ENCODE measurements around the gene ALB. TPM values are rescaled to one million over a fixed set of nuclear protein-coding genes. Genes with fewer than 3 reads are reported as not detected.

Gene ALB
- total RNA-seq, 2 experiments from 2014 or later = not detected

DNA sequence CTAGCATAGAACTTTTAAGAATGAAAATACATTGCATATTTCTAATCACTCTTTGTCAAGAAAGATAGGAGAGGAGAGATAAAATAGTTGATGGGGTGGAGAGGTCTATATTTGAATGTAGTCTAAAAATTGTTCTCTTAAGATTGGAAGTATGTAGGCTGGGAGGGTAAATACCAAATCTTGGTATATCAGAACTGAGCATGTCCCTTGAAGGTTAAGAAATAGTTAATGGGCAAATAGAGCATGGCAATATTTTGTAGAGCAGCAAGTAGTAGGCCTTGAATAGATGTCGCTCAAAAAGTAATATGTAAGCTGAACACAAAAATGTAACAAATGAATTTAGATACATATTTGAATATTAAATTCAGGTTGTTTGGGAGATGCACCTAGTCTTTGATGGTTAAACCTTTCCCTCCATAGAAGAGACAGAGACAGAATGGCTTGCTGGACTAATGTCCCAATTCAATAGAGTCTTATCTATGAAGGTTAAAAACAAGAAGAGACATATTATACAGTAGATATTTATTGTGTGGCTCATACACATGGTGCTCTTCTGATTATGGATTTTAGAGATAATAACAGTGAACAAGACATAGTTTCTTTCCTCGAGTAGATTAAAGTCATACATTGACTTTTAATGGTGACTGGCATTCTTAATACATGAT is 12.5 kb downstream of the ALB start:
- Mint-ChIP-seq H3K4me1 (no peaks in the 10 kb centered on the region), H3K9me3 (no peaks in the 10 kb centered on the region), H3K4me3 (no peak overlapping the region), H3K27me3 (no peaks in the 10 kb centered on the region), H3K36me3 (no peaks in the 10 kb centered on the region), H3K27ac (no peak overlapping the region)
- DNase-seq = no peak

DNA sequence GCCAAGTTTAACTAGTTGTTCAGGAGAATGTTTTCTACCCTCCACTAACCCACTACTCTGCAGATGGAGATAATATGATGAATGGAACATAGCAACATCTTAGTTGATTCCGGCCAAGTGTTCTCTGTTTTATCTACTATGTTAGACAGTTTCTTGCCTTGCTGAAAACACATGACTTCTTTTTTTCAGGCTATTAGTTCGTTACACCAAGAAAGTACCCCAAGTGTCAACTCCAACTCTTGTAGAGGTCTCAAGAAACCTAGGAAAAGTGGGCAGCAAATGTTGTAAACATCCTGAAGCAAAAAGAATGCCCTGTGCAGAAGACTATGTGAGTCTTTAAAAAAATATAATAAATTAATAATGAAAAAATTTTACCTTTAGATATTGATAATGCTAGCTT is 13.3 kb downstream of the ALB start:
- Mint-ChIP-seq H3K4me1 (no peaks in the 10 kb centered on the region), H3K27me3 (no peaks in the 10 kb centered on the region), H3K9me3 (no peaks in the 10 kb centered on the region), H3K36me3 (no peaks in the 10 kb centered on the region), H3K27ac (no peak overlapping the region), H3K4me3 (no peak overlapping the region)
- DNase-seq = no peak

GRCh38 chr4:73417973-73418372 is 13.9 kb downstream of the ALB start:
- no peaks in the 10 kb centered on the region for H3K36me3 Mint-ChIP-seq
- H3K4me3 Mint-ChIP-seq = no peak overlapping the region
- no peaks in the 10 kb centered on the region for H3K9me3 Mint-ChIP-seq
- DNase-seq = no peak
- H3K4me1 Mint-ChIP-seq = no peaks in the 10 kb centered on the region
- no peaks in the 10 kb centered on the region for H3K27me3 Mint-ChIP-seq
- no peak overlapping the region for H3K27ac Mint-ChIP-seq

GRCh38 chr4:73418677-73419076 is 14.6 kb downstream of the ALB start:
- Mint-ChIP-seq H3K27me3 (no peaks in the 10 kb centered on the region), H3K36me3 (no peaks in the 10 kb centered on the region), H3K4me3 (no peak overlapping the region), H3K4me1 (no peaks in the 10 kb centered on the region), H3K9me3 (no peaks in the 10 kb centered on the region), H3K27ac (no peak overlapping the region)
- no peak for DNase-seq

DNA sequence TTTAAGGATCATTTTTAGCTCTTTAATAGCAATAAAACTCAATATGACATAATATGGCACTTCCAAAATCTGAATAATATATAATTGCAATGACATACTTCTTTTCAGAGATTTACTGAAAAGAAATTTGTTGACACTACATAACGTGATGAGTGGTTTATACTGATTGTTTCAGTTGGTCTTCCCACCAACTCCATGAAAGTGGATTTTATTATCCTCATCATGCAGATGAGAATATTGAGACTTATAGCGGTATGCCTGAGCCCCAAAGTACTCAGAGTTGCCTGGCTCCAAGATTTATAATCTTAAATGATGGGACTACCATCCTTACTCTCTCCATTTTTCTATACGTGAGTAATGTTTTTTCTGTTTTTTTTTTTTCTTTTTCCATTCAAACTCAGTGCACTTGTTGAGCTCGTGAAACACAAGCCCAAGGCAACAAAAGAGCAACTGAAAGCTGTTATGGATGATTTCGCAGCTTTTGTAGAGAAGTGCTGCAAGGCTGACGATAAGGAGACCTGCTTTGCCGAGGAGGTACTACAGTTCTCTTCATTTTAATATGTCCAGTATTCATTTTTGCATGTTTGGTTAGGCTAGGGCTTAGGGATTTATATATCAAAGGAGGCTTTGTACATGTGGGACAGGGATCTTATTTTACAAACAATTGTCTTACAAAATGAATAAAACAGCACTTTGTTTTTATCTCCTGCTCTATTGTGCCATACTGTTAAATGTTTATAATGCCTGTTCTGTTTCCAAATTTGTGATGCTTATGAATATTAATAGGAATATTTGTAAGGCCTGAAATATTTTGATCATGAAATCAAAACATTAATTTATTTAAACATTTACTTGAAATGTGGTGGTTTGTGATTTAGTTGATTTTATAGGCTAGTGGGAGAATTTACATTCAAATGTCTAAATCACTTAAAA is 15.3 kb downstream of the ALB start:
- H3K9me3 Mint-ChIP-seq = no peaks in the 10 kb centered on the region
- no peaks in the 10 kb centered on the region for H3K27me3 Mint-ChIP-seq
- H3K4me3 Mint-ChIP-seq = no peak overlapping the region
- H3K27ac Mint-ChIP-seq = no peak overlapping the region
- H3K36me3 Mint-ChIP-seq = no peaks in the 10 kb centered on the region
- H3K4me1 Mint-ChIP-seq = no peaks in the 10 kb centered on the region
- DNase-seq = no peak

GRCh38 chr4:73420615-73421014 is 16.5 kb downstream of the ALB start:
- Mint-ChIP-seq H3K27me3 (no peaks in the 10 kb centered on the region), H3K36me3 (no peaks in the 10 kb centered on the region), H3K4me3 (no peak overlapping the region), H3K27ac (no peak overlapping the region), H3K9me3 (no peaks in the 10 kb centered on the region), H3K4me1 (no peaks in the 10 kb centered on the region)
- no peak for DNase-seq

DNA sequence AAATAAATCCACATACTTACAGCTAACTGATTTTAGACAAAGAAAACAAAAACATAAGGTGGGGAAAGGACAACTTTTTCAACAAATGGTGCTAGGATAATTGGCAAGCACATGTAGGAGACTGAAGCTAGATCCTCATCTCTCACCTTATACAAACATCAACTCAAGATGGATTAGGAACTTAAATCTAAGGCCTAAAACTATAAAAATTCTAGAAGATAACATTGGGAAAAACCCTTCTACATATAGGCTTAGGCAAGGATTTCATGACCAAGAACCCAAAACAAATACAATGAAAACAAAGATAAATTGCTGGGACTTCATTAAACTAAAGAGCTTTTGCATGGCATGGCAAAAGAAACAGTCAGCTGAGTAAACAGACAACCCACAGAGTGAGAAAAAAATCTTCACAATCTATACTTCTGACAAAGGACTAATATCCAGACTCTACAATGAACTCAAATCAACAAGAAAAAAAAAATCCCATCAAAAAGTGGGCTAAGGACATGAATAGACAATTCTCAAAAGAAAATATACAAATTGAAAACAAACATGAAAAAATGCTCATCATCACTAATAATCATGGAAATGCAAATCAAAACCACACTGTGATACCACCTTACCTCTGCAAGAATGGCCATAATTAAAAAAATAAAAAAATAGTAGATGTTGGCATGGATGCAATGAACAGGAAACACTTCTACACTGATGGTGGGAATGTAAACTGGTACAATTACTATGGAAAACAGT is 17.8 kb downstream of the ALB start:
- no peak overlapping the region for H3K27ac Mint-ChIP-seq

DNA sequence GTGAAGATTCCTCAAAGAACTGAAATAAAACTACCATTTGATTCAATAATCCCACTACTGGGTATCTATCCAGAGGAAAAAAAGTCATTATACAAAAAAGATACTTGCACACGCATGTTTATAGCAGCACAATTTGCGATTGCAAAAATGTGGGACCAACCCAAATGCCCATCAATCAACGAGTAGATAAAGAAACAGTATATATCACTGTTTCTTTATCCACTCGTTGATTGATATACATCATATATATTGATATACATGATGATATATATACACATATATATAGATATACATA is 18.3 kb downstream of the ALB start:
- H3K27ac Mint-ChIP-seq = no peak overlapping the region
- no peak for DNase-seq
- no peaks in the 10 kb centered on the region for H3K4me1 Mint-ChIP-seq
- H3K9me3 Mint-ChIP-seq = no peaks in the 10 kb centered on the region
- no peak overlapping the region for H3K4me3 Mint-ChIP-seq
- no peaks in the 10 kb centered on the region for H3K27me3 Mint-ChIP-seq
- H3K36me3 Mint-ChIP-seq = no peaks in the 10 kb centered on the region

More for the DNA sequence above, 17.8 kb downstream of the ALB start:
- Mint-ChIP-seq H3K36me3 (no peaks in the 10 kb centered on the region), H3K27me3 (no peaks in the 10 kb centered on the region), H3K4me3 (no peak overlapping the region), H3K4me1 (no peaks in the 10 kb centered on the region), H3K9me3 (no peaks in the 10 kb centered on the region)
- DNase-seq = no peak

DNA sequence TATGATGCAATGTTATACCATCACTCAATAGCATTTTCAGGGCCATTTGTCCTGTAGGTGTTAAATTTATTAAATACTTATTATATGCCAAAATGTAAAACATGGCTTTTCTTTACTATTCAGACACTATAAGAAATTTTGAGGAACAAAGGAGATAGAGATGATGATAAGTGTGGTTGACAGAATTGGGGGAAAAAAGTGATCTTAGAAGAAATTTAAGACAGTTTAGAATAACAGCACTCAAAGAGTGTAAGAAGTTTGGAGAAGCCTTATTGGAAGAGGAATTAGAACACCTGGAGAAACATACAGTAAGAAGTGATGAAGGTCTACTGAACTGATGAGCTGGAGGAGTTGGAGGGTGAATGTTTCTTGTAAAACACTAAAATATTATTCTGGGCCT is 19.1 kb downstream of the ALB start:
- Mint-ChIP-seq H3K27ac (no peak overlapping the region), H3K27me3 (no peaks in the 10 kb centered on the region), H3K4me1 (no peaks in the 10 kb centered on the region), H3K36me3 (no peaks in the 10 kb centered on the region), H3K9me3 (no peaks in the 10 kb centered on the region), H3K4me3 (no peak overlapping the region)
- no peak for DNase-seq

DNA sequence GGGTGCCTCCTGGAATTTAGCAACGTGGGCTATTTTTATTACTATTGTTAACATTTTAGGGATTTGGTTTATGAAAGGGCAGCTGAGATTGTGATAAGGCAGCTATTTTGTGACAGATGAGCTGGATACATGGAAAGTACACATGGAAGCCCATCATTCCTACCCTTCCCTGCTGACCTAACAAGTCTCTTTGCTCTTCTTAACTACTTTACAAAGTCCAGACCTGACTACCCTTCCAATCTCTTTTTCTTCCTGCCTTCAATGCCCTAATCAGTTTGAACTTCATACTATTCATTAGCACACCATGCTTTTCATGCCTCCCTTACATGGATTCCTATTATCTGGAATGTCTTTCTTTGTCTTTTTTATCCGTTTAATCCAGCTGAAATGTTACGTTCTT is 22.6 kb downstream of the ALB start:
- H3K27me3 Mint-ChIP-seq = no peaks in the 10 kb centered on the region
- H3K27ac Mint-ChIP-seq = no peak overlapping the region
- H3K4me3 Mint-ChIP-seq = no peak overlapping the region
- H3K9me3 Mint-ChIP-seq = no peaks in the 10 kb centered on the region
- no peaks in the 10 kb centered on the region for H3K36me3 Mint-ChIP-seq
- no peaks in the 10 kb centered on the region for H3K4me1 Mint-ChIP-seq
- DNase-seq = no peak

DNA sequence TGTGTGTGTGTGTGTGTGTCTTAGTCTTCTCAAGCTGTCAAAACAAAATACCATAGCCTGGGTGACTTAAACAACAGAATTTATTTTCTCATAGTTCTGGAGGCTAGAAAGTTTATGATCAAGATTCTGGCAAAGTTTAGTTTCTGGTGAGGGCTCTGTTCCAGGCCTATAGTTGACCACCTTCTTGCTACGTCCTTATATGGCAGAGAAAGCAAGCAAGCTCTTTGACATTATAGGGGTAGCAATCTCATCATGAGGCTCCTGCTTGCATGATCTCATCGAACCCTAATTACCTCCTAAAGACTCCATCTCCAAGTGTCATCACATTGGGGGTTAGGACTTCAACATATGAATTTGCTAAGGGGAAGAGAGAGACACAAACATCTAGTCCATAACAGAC is 25.0 kb downstream of the ALB start:
- Mint-ChIP-seq H3K36me3 (no peaks in the 10 kb centered on the region), H3K9me3 (no peaks in the 10 kb centered on the region), H3K27ac (no peak overlapping the region), H3K27me3 (peaks cover 4% of the 10 kb centered on the region), H3K4me3 (no peak overlapping the region), H3K4me1 (no peaks in the 10 kb centered on the region)
- DNase-seq = no peak

DNA sequence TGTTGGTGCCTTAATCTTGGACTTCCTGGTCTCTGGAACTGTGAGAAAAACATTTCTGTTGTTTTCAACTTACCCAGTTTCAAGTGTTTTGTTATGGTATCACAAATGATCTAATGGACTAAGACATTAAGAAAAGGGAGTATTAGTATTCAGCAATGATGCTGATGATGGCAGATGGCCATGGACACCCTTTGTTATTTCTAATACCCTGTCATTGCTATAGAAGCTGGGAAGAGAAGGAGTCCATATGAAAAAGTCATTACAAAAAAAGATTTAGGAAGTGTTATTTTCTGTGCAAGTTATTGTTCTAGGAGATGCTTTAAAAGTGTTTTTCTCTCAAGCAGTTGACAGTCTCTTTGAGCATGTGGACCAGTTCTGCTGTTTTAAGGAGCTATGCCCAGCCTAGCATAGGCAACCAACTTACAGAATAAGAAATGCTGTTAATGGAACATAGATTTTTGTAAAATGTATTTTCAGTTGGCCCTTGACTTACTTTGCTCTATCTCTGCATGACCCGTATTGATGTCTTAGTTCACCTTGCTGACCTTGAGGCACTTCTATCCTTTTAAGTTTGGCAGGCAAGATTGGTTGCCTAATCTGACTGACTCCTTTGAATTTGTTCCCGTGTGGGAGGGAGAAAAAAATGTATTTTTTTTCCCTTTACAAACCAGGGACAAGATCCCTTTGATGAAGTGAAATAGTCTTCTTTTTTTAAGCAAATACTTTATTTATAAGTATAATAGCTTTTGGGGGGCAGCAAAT is 25.9 kb downstream of the ALB start:
- DNase-seq = no peak
- no peak overlapping the region for H3K4me3 Mint-ChIP-seq
- no peaks in the 10 kb centered on the region for H3K9me3 Mint-ChIP-seq
- H3K27ac Mint-ChIP-seq = no peak overlapping the region
- no peaks in the 10 kb centered on the region for H3K4me1 Mint-ChIP-seq
- no peaks in the 10 kb centered on the region for H3K36me3 Mint-ChIP-seq
- peaks cover 9% of the 10 kb centered on the region for H3K27me3 Mint-ChIP-seq

GRCh38 chr4:73431813-73432168 is 27.7 kb downstream of the ALB start:
- no peak for DNase-seq
- Mint-ChIP-seq H3K27me3 (peaks cover 9% of the 10 kb centered on the region), H3K4me3 (no peak overlapping the region), H3K36me3 (no peaks in the 10 kb centered on the region), H3K9me3 (no peaks in the 10 kb centered on the region), H3K4me1 (no peaks in the 10 kb centered on the region), H3K27ac (no peak overlapping the region)

DNA sequence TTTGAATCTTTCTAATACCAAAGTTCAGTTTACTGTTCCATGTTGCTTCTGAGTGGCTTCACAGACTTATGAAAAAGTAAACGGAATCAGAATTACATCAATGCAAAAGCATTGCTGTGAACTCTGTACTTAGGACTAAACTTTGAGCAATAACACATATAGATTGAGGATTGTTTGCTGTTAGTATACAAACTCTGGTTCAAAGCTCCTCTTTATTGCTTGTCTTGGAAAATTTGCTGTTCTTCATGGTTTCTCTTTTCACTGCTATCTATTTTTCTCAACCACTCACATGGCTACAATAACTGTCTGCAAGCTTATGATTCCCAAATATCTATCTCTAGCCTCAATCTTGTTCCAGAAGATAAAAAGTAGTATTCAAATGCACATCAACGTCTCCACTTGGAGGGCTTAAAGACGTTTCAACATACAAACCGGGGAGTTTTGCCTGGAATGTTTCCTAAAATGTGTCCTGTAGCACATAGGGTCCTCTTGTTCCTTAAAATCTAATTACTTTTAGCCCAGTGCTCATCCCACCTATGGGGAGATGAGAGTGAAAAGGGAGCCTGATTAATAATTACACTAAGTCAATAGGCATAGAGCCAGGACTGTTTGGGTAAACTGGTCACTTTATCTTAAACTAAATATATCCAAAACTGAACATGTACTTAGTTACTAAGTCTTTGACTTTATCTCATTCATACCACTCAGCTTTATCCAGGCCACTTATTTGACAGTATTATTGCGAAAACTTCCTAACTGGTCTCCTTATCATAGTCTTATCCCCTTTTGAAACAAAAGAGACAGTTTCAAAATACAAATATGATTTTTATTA is 28.3 kb downstream of the ALB start:
- Mint-ChIP-seq H3K4me3 (no peak overlapping the region), H3K27ac (no peak overlapping the region), H3K27me3 (peaks cover 9% of the 10 kb centered on the region), H3K4me1 (no peaks in the 10 kb centered on the region), H3K36me3 (no peaks in the 10 kb centered on the region), H3K9me3 (no peaks in the 10 kb centered on the region)
- no peak for DNase-seq

Data from activated naive CD8-positive, alpha-beta T cell treated with anti-CD3 and anti-CD28 coated beads for 36 hours (primary cell).